ENCODE data around the gene OCEL1.

OCEL1 gene

DNA sequence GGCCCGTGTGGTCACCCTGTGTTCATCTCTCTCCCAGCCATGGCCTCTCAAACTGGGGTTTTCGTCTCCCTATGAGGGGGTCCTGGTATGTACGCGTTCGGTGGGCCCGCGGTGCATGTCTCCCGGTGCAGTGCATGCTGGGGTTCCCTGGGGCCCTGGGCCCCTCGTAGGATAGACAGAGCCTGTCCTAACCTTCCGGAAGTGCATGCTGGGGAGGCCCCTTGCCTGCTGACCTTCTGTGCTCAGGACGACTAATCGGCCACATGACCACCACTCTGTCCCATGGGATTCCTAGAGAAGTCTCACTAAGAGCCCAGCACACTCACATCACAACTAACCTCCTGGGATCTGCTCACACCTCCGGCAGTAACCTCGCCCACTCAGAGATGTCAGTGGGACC lies 15.7 kb upstream of the OCEL1 start:
- no peak for DNase-seq

GRCh38 chr19:17211547-17212446 lies 14.2 kb upstream of the OCEL1 start:
- no peak for DNase-seq

GRCh38 chr19:17213334-17213733 lies 12.7 kb upstream of the OCEL1 start:
- no peak for DNase-seq

DNA sequence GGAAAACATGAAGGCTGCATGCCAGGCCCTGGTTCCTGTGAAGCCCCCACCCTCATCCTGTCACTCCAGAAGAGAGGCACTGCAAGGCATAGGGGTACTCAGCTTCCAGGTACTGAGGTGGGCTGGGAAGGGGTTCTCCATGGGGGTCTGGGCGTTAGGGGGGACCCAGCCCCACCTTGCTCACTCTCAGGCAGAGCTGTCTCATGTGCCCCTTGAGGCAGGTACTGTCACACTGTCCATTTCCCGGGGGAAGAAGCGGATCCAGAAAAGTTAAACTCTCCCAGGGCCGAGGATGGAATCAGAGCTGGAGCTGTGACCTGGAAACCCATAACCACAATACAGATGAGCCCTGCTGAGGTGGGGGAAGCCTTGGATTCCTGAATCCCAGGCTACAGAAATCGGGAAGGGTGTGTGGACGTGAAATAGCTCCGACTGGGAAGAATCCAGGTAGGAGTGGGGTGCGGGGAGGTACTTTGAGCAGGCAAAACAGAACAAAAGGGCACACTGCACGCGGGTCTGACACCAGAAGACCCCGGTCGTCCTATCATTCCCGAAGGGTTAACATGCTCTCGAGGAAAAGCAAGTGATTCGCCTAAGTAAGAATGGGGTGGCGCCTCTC lies 11.4 kb upstream of the OCEL1 start:
- no peak for DNase-seq

- DNase-seq, result peak; percentile 70
Measured at GRCh38 chr19:17215127-17215971, 10.7 kb upstream of the OCEL1 start, which contains the start of gene USE1. TSS of gene USE1 (plus strand) at chr19:17215357. CDS start at chr19:17215406, 49 bp downstream.

DNA sequence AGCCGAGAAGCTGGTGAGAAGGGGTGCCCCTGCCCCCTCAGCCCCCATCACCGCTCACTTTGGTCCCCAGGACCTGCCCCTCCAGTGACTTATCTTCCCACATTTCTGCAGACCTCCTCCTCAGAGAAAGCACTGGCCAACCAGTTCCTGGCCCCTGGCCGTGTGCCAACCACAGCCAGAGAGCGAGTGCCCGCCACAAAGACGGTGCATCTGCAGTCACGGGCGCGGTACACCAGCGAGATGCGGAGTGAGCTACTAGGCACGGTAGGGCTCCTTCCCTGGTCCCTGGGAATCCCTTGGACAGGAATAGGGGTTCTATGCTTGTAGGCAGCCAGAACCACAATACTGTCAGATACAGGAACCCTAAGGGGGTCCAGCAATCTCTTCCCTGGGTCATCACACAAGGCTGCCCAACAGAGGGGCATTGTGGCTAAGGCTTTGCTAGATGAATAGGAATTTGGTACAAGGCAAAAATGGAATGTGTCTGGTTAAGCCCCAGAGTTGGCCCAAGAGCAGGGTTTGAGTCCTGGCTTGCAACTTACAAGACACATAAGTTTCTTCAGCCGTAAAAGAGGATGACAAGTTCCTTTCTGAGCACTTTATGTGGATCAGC lies 9.9 kb upstream of the OCEL1 start:
- no peak for DNase-seq

DNA sequence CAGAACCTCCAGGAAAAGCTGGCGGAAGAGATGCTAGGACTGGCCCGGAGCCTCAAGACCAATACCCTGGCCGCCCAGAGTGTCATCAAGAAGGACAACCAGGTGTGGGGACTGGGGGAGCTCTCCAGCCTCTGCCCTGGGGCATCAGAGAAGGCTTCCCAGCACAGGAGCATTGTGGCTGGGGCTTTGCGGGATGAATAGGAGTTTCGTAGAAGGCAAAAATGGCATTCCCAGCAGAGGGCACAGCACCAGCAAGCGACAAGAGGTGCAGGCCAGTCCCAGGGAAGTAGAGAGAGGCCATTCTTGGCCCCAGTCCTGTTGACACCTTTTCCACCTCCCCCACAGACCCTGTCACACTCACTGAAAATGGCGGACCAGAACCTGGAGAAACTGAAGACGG lies 6.7 kb upstream of the OCEL1 start:
- no peak for DNase-seq

DNA sequence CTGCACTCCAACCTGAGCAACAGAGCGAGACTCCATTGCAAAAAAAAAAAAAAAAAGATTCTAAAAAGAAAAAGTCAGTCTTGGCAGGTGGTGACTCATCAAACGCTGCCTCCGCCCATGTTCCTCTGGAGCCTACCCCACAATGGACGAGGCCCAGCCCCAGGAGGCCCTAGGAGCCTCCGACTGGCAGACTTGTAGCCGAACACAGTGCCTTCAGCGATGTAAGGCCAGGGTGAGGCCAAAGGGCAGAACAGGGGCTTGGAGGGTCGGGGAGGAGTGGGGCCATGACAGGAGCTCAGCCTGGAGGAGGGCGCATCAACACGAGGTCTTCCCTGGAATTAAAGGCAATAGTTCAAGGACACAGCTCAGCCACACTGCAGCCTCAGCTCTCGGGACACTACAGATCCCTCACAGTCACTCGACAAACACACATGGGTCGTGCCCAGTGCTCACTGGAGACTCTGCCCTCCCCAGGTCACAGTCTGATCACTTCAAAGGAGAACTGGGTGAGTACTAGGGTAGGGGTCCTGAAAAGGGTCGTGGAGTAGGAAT lies 5.7 kb upstream of the OCEL1 start:
- DNase-seq, result no peak

DNA sequence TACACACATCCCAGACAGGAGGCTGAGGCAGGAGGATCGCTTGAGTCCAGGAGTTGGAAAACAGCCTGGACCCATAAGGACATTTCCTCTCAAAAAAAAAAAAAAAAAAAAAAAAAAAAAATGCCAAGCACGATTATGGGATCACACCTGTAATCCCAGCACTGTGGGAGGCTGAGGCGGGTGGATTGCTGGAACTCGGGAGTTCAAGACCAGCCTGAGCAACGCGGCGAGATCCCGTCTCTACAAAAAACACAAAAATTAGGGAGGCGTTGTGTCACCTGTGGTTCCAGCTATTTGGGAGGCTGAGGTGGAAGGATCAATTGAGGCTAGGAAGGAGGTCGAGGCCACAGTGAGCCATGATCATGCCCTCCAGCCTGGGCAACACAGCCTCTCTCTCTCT lies 973 bp upstream of the OCEL1 start:
- DNase-seq, result no peak

GRCh38 chr19:17227798-17228367 lies 1.9 kb downstream of the OCEL1 start:
- DNase-seq, result no peak

GRCh38 chr19:17229890-17230289 lies 3.9 kb downstream of the OCEL1 start:
- no peak for DNase-seq

- no peak for DNase-seq
Measured at GRCh38 chr19:17232258-17232657, 6.2 kb downstream of the OCEL1 start.

DNA sequence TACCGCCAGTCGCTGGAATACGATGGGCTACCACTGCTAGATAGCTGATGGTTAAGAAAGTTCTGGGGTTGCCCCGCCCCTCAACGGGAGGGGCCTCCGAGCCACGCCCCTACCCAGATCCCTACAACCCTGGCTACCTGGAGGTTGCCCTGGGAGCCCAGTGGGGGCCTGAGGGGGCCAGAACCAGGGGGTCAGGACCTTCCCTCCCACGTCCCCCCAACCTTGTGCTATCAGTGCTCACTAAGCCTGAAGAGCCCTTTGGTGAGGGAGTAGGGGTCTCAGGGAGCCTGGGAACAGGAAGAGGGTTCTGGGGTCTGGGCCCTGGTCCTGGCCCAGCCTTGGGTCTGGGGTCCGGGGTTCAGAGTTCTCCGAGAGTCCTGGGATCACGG lies 8.9 kb downstream of the OCEL1 start:
- peak; percentile 24 for DNase-seq

- peak; percentile 24 for DNase-seq
Measured at GRCh38 chr19:17235300-17235970, 9.4 kb downstream of the OCEL1 start.

- DNase-seq, result peak; percentile 24
Measured at GRCh38 chr19:17235971-17236777, 10.1 kb downstream of the OCEL1 start.

DNA sequence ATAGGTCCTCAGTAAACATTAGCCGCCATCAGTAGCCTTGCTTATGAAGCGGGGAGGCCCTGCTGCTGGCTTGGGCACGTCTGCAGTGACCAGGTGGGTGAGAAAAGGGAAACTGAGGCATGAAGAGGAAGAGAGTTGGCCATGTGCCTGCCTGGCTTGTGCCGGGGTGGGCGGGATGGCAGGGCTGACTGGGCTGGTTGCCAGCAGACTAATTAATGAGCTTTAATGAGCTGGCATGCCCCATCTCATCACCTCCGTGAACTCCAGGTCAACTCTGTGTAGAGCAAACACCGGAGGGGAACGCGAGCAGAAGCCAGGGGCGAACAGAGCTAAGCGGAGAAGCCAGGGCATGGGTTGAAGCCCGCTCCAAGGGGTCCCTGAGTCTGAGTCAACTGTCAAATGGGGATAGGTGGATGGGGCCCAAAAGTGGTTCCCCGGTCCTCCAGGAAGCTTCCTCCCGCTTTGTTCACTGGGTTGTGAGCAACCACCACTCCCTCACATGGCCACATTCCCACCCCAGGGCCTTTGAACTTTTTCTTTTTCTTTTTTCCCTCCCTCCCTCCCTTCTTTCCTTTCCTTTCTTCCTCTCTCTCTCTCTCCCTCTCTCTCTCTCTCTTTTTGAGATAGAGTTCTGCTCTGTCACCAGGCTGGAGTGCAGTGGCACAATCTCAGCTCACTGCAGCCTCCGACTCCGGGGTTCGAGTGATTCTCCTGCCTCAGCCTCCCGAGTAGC lies 11.0 kb downstream of the OCEL1 start:
- DNase-seq, result no peak

DNA sequence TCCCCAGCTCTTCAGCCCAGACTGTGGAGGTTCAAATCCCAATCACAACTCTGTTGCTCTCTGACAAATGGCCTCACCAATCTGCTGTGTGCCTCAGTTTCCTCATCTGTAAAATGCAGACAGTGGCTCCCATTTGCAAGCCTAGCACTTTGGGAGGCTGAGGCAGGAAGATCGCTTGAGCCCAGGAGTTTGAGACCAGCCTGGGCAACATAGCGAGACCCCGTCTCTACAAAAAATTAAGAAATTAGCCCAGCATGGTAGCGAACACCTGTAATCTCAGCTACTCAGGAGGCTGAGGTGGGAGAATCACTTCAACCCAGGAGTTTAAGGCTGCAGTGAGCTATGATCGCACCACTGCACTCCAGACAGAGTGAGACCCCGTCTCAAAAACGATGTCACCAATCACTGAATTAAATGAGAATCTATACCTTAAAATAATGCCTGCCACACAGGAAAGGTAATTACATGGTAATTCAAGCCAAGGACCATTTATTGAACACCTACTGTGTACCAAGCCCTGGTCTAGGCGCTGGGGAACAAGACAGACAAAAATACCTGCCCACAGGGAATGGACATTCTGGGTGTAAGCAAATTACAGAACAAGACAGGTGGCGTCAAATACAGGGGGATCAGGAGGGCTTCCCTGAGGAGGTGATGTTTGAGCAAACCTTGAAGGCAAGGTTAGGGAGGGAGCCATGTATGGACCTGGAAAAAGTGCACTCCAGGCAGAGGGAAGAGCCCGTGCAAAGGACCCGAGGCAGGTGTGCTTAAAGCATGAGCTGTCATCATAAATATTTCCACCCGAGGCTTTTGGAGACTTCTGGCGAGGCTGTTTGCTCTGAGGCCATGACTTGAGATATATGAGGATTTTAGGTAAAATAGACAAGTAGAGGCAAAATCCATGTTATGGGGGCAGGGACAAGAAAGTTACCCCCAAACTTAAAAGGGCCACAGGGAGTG lies 12.0 kb downstream of the OCEL1 start:
- no peak for DNase-seq

- DNase-seq, result no peak
Measured at GRCh38 chr19:17240062-17240752, 14.2 kb downstream of the OCEL1 start.
